HFF-Myc (cell line): ENCODE results near the gene RNF20.

Experiments
- DNase-seq: peaks from one replicate; pipeline ENCODE4 v3.0.0-alpha.2; 2011; ENCODE audit warnings: low read depth; ENCODE audit errors: extremely low read depth
- H3K4me3 ChIP-seq: replicated peaks from 2 replicates; pipeline ENCODE4 v1.5.1; 2011; ENCODE audit warnings: low read depth, mild to moderate bottlenecking, control low read depth, low read length
- TF ChIP-seq, protein P1 (sequence below): IDR thresholded peaks from 2 replicates; pipeline ENCODE4 v1.5.1; 2012; ENCODE audit warnings: mild to moderate bottlenecking, low read depth, low read length, control low read depth; ENCODE audit errors: missing control alignments

Gene RNF20

DNA sequence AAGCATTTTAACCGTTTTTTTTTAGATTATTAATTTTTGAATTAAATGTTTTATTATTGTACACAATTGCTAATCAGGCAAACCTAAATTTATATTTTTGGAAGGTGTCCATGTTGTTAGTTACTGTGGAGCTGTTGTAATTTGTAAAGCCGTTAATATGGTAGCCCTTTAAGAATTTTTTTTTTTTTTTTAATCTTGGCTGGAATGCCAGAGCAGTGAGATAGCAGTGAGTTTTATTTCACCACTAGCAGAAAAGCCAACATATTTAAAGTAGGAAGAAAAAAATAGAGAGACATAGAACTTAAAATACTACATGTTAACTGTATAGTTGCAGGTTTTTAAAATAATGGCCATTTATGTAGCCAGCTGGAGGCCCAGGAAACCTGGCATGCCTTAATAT lies 35.3 kb upstream of the RNF20 start:
- TF ChIP-seq, protein P1, sequence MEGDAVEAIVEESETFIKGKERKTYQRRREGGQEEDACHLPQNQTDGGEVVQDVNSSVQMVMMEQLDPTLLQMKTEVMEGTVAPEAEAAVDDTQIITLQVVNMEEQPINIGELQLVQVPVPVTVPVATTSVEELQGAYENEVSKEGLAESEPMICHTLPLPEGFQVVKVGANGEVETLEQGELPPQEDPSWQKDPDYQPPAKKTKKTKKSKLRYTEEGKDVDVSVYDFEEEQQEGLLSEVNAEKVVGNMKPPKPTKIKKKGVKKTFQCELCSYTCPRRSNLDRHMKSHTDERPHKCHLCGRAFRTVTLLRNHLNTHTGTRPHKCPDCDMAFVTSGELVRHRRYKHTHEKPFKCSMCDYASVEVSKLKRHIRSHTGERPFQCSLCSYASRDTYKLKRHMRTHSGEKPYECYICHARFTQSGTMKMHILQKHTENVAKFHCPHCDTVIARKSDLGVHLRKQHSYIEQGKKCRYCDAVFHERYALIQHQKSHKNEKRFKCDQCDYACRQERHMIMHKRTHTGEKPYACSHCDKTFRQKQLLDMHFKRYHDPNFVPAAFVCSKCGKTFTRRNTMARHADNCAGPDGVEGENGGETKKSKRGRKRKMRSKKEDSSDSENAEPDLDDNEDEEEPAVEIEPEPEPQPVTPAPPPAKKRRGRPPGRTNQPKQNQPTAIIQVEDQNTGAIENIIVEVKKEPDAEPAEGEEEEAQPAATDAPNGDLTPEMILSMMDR = no peak

DNA sequence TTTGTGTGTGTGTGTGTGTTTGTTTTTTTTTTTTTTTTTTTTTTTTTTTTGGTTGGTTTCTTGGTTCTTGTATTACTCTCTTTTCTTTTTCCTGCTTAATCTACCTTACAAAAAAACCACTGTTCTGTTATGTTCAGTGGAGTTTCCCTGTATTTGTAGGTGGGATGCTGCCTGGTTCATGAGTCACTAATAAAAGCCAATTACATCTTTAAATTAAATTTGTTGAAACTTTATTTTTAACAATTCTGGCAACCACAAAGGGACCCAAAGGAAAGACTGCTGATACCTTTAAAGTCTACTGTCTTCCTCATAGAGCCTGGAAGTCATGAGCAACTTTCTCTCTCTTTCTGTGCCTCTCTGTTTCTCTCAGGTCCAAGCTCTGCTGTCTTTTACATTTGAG lies 29.5 kb upstream of the RNF20 start:
- no peak for DNase-seq
- no peak overlapping the region for H3K4me3 ChIP-seq
- TF ChIP-seq, protein P1 = no peak

More for the DNA sequence above, 35.3 kb upstream of the RNF20 start:
- H3K4me3 ChIP-seq = no peak overlapping the region
- no peak for DNase-seq

DNA sequence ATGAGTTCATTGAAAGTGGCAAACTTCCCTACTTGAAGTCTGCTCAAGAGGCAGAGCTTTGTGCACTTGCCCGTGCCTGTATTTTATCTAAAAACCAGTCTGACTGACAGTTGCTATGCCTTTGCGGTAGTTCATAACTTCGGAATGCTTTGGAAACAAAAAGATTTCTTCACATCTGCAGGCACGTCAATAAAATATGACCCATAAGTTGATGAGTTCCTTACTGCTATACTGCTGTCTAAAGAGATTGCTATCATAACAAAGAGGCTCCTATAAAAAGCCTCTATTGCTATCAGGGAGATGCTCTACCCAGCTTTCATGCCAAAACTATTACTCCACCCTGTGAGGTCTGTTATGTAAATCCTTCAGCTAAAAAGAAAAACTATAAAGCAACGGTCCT lies 25.4 kb upstream of the RNF20 start:
- TF ChIP-seq, protein P1 = no peak
- DNase-seq = no peak

DNA sequence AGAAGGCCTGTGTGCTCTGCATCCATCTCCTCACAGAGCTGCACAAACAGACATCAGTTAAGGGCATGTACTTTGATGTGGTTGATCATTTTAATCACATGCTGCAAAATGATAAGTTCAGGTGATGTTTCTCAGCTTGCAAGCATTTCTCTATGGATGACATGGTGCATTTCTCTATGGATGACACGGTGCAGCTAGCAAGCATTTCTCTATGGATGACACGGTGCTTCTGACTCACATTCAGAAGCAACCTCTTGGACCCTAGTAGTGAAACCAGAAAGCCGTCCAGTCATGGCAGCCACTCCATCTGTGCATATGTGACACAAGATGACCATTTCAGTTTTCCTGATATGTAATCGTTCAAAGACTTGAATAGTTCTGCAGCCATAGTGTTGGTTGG lies 24.1 kb upstream of the RNF20 start:
- TF ChIP-seq, protein P1 = no peak
- no peak overlapping the region for H3K4me3 ChIP-seq
- no peak for DNase-seq

More for the DNA sequence above, 25.4 kb upstream of the RNF20 start:
- H3K4me3 ChIP-seq = no peak overlapping the region

DNA sequence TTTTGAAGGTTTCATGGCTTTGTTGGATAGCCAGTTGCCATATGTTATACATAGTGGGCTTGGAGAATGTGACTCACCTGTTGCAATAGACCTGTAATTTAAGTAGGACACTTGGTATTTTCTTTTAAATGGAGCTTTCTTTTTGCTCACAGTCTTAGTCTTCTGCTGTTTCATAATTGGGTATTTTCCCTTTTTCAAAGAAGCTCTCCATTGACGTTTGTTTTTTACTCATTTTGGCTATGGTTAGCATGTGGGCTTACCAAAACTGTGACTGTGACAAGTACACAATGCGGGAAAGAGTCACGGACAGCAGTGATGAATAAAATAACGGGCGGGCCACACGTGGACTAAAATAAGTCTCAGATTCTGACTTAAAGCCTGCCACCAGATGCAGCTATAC lies 23.2 kb upstream of the RNF20 start:
- H3K4me3 ChIP-seq = no peak overlapping the region
- TF ChIP-seq, protein P1 = no peak
- no peak for DNase-seq

DNA sequence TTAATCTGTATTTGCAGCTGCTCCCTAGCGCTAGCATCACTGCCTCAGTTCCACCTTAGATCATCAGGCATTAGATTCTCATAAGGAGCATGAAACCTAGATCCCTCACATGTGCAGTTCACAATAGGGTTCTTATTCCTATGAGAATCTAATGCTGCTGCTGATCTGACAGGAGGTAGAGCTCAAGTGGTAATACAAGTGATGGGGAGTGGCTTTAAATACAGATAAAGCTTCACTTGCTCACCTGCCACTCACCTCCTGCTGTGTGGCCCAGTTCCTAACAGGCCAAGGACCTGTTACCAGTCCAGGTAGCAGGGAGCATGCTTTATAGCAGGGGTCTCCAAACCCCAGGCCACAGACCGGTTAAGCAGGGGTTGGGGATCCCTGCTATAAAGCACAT lies 22.6 kb upstream of the RNF20 start:
- TF ChIP-seq, protein P1 = no peak
- DNase-seq = no peak
- no peak overlapping the region for H3K4me3 ChIP-seq

DNA sequence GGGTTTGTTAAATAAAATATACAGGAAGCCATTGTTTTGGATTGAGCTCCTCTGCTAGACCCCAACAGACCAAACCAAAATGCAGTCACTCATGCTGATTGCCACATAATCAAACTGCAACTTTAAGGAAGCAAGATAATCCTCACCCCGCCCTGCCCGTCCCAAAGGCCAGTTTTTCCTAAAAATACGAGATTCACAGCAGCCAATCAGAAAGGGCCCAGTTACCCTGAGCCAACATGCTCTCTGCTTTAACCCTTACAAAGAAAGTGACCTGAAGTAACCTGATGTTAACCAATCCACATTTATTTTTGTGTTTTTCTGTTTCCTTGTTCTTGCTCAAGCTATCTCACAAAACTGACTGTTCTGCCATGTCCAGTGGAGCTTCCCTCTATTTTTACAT lies 21.5 kb upstream of the RNF20 start:
- H3K4me3 ChIP-seq = no peak overlapping the region
- TF ChIP-seq, protein P1 = no peak
- DNase-seq = no peak
